HG03521 (cell line): Measurements from ENCODE around the gene GJC2.
"Not testable (repeated sequence)": the region's sequence is repeated elsewhere in the genome, so short reads cannot be mapped to it uniquely, and the experiment has no call there.

Experiments
- ATAC-seq: cut with Tn5 transposase; IDR thresholded peaks from one replicate; pipeline ENCODE4 v1.9.1; 2021; ENCODE audit warnings: mild to moderate bottlenecking, moderate library complexity; ENCODE audit not compliant: unreplicated experiment

The GJC2 gene

DNA sequence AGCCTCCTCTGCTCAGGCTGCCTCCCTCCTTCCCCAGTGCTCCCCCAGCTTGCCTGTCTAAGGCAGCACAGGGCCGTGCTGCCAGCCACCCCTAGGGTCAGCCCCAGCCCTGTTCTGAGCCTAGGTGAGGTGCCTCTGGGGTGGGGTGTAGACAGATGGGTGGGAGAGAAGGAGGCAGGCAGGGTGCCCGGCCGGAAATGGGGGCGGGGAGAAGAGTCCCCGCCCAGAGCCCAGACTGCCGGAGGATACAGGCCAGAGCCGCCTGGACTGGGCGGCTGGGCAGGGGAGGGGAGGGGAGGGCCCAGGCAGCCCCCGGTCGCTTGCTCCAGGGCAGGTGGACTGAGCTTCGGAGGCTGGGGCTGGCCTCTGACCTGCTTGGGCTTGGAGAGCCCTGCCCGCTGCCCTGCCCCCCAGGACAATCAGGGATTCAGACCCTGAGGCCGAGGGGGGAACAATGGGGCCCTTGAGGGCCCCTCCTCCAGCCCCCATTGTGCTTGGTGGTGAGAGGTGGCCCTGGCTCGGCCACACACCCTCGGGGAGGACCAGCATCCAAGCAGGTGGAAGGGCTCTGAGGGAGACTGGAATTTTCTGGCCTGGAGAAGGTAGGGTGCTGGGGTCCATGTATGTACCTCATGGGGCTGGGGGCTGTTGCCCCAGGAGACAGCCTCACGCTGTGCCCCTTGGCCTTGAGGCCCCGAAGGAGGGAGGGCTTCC lies at the start of gene GJC2:
TSS of gene GJC2 (plus strand) at position 525 of the 714 bp plus-strand sequence. CDS start 7,829 bp downstream, outside the sequence.
- no peak for ATAC-seq

DNA sequence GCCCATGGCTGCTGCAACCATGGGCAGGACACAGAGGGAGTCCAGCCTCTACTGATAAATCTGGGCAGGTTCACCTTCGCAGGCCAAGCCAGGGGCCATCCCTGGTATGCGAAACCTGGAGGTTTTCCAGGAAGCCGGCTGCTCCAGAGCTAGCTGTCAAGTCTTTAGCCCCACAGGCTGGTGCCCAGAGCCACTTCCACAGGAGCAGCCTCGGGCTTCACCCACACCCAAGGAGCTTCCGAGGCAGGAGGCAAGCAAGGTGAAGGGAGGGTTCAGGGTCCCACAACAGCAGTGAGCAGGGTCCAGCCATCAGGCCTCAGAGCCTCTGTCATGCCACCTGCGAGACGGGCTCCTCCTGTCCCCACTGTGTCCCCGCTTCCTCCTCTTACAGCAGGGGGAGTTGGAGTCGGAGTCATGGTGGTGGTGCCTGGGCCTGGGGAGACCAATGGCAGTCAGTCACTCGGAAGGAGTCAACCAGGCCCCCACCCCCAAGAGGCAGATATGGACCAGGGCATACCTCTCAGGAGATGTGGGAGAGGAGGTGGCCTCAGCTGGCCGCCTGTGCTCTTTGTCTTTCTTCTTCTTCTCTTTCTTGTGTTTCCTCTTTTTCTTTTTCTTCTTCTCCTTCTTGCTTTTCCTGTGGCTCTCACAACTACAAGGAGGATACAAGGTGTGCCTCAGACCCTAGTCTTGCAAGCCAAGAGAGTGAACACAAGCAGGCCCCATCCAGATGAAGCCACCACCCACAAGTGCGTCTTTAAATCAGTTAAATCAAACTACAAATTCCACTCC lies 48.7 kb upstream of the GJC2 start:
- ATAC-seq, result no peak

- ATAC-seq, result no peak
Observed at GRCh38 chr1:228101614-228101993, 48.1 kb upstream of the GJC2 start.

DNA sequence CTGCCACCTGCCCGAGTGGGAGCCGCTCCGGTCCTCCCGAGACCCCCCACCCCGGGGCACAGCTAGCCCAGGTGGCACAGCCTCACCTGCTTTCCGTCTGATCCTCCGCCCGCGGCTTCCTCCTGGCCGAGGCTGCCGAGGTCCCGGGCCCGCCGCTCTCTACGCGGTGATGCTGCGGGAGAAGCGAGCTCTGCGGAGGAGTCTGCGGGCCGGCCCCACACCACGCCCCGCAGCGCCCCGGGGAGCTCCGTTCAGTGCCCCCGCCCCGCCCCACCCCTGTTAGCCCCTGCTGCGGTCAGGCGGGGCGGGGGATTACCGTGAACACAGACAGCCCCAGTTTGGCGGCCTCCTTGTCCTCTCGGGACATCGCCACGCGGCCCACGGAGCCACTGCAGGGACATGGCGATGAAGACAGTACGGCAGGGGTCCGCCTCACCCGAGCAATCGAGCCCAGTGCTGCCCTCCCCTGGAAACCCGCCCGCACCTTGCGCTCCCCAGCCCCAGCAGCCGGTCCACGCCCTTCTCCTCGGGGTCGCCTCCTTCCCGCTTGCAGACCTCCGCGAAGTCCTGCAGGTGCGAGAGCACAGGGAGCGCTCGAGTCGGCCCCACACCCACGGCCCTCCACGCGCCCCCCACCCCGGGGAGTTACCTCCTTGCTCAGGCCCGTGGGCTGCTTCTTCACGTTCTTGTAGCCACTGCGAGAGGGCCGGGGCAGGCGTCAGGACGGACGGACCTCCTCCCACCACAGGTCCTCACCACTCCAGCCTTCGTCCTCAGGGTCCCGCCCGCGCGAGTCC lies 47.5 kb upstream of the GJC2 start:
- ATAC-seq, result peak; percentile 23

DNA sequence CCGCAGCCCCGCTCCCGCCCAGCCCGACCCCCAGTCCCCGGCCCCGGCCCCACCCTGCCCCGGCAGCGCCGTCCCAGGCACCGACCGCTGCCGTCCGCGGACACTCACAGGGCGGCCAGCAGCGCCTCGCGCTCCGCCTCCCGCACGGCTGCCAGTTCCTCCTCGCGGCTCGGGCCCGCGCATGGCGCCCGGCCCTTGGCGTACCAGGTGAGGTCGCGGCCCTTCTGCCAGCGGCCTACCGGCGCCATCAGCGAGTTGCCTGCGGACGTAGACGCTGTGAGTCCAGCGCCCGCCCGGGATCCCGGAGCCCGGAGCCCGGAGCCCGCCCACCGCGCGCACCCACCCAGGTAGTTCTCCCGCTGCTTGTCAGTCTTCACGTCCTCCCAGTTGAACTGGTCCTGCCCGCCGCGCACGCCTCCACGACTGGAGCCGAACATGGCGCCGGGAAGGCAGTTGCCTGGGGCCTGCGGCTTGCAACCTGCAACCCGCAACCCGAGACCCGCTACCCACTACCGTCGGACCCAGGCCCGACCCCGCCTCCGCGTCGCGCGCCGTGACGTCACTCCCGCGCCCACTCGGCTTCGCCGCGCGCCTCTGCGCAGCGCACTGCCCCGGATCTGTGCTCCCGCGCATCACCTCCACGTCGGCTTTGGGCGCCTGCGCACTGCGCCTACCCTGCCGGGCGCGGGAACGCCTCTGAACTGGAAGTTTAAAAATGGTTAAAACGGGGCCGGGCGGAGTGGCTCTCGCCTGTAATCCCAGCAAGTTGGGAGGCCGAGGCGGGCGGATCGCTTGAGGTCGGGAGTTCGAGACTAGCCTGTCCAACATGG lies 46.7 kb upstream of the GJC2 start, which contains the start of gene C1orf35:
TSS of gene C1orf35 (minus strand) at position 535 of the 830 bp plus-strand sequence. CDS start at position 437, 98 bp downstream.
- ATAC-seq, result peak; percentile 77

DNA sequence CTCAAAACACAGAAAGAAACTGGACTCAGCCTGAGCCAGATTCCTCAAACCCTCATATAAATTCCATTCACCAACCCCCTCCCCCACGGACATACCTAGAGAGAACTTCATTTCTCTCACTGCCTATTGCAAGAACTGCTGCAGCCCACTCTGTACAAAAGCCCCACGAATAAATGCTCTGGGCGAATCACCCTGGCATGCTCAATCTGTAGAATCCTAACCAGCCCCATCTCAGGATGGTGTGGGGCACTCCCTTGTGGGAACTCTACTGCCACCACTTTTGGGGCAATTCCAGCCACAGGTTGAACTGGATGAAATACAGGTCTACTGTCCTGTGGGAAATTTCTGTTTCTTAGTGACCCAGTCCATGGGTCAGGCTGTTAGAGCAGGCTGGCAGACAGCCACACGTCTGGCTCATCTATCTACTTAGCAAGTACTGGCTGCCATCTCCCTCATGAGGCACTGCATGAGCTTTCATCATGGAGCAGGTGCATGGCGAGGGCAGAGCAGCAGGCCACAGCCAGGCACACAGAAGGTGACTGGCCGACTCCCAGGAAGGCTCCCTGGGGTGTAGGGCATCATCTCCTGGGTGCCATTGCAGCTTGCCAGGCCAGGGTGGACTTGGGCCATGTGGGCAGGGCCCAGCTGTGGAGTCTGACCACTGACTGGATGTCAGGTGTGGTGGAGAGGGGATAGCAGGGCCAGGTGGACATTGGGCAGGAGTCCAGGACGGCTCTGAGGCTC lies 45.0 kb upstream of the GJC2 start:
- no peak for ATAC-seq

DNA sequence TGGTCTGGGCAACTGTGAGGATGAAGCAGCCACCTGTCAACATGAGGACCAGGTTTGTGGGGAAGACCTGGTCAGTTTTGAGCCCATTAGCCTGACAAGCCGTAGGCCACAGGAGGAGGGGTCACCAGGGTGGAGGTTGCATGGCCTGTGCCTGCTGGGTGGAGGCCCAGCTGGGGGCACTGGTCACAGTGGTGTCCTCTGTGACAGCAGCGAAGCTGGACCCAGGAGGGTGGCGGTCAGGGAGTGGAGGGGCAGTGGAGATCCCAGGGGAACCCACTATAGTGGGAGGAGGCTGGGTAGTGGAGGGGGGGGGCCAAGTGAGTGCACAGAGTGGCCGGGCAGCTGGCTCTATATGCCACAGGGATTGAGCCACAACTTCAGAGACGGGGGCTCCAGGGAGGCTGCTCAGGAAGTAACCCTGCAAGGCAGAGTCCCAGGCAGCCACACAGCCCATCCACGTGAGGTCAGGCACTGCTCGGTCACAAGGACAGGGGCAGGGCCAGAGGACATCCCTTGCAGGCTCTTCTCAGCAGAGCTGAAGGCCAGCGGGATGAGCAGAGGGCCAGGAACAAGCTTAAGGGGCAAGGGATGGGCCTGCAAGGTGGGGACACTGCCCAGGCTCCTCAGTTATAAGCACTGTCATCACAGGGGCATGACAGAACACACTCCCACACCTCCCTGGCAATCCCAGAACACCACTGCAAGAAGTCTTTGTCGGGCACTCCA lies 44.3 kb upstream of the GJC2 start:
- no peak for ATAC-seq

DNA sequence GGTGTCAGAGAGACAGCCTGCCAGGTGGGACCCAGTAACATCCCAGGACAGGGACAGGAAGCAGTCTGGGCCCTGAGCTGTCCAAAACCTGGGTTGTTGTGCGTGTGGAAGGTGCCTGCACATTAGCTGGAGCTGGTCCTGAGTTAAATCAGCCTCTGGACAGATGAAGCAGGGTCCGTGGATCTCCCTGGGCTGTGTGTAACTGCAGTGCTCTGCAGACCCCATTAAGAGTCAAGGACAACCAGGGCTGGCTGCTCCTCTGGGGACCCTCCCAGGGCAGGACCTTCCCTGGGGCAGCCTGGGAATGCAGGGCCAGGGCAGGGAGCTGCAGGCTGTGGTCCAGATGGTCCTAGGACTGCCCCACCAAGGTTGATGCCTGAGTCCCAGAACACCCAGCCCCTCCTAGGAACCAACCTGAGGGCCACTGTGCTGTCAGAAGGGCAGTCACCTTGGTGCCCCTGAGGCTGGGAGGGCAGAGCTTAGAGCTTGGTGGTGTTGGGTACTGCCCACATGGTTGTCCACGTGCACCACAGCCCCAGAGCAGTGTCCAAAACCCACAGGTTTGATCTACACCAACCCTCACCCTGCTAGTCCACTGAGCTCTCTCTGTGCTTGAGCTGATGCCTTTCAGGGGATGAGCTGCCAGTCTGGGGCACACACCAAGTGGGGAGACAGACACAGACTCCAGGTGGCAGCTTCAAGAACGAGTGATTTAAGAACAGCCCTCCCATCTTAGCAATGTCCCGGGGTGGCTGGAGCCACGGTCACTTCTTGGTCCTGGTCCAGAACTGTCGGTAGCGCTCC lies 43.5 kb upstream of the GJC2 start:
- ATAC-seq, result no peak

- ATAC-seq, result no peak
Observed at GRCh38 chr1:228106800-228107054, 43.0 kb upstream of the GJC2 start.

DNA sequence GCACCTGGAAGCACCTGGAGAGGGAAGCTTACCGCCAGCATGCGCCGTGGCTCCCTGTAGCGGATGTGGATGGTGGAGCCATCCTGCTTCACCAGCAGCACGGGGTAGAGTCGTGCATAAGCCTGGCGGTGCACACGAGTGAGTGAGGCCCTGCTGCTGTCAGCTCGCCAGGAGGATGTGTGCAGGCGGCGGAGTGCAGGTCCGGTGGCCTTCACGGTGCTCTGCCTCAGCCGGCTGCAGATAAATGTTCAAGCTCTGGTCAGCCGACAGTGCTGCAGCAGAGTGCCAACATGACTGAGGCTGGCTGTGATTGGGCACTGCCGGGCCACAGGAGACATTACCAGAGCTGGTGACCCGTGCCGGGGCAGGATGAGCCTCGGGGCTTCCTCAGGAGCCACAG lies 42.1 kb upstream of the GJC2 start:
- ATAC-seq, result no peak

DNA sequence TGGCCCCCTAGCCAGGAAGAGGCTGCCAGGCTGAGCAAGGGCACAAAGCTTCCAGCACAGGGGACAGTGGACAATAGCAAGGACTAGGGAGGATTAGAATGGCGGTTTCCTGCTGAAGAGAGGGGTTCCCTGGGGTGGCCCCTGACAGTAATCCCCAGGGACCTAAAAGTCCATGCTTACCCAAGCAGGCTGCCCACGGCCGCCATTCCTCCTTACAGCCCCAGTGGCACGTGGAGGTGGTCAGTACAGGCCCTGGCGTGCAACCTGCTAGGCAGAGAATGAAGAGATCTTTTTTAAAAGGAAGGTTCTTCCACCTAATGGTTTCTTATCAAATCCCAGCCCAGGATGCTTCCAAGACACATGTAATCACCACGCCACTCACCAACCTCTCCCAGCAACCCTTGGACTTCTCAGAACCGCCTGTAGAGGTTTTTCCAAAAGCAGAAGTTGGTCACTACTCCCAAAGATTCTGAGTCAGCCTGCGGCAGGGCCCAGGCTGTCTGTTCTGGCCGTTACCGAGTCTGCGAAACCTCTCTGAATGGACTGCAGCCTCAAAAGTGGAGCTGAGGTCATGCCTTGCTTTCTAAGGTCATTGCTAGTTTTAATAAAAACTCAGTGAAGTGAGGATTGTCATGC lies 41.6 kb upstream of the GJC2 start:
- no peak for ATAC-seq

DNA sequence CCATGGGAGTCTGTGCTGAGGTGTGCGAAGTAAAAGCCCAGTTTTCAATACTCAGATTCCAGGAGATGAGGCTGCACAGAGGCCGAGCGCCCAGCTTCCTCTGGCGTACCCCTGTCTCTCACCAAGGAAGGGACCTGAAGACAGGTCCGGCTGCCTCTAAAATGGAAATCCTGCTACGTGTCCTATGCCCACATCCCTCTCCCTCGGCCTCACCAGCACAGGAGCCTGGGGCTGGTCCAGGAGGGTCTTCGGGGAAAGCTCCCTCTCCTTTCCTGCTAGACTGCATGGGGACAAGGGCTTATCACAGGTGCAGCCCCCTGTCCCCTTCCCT lies 41.0 kb upstream of the GJC2 start:
- ATAC-seq, result no peak

- peak; percentile 89 for ATAC-seq
Observed at GRCh38 chr1:228109073-228109961, 40.4 kb upstream of the GJC2 start, which contains the start of gene MRPL55. Gene MRPL55, minus strand, starts transcription at chr1:228109299. Its CDS starts 1,039 bp downstream, at chr1:228108260.

DNA sequence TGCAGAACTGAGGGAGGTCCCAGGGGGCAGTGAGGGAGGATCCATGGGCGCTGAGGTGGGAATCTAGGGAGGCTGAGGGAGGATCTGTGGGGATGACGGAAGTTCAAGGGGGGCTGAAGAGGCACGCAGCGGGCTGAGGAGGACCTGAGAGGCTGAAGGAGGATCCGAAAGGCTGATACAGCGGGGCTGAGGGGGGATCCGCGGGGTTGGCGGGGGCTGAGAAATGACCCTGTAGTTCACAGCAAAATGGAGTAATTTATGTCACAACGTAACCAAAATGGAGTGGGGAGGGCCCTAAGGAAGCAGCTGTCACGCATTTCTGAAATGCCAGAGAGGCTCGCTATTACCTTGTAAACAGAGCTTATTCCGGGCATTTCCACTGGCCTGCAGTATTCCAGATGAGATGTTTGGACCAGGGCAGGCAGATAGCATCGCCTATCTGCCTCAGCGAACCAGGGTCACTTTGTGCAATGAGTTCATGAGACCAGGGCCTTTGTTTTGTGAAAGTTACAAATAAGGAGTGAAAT lies 39.7 kb upstream of the GJC2 start:
- ATAC-seq, result no peak

- ATAC-seq, result no peak
Observed at GRCh38 chr1:228110556-228110955, 39.2 kb upstream of the GJC2 start.

DNA sequence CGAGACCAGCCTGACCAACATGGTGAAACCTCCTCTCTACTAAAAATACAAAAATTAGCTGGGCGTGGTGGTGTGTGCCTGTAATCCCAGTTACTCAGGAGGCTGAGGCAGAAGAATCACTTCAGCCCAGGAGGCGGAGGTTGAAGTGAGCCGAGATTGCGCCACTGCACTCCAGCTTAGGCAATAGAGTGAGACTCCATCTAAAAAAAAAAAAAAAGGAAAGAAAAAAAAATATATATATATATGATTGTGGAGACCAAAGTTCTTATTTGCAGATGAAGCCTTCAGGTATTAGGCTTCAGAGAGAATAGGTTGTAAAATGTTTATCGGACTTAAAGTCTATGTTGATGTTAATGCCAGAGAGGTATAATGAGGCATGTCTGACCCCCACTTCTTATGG lies 38.4 kb upstream of the GJC2 start:
- ATAC-seq, result not testable (repeated sequence)

DNA sequence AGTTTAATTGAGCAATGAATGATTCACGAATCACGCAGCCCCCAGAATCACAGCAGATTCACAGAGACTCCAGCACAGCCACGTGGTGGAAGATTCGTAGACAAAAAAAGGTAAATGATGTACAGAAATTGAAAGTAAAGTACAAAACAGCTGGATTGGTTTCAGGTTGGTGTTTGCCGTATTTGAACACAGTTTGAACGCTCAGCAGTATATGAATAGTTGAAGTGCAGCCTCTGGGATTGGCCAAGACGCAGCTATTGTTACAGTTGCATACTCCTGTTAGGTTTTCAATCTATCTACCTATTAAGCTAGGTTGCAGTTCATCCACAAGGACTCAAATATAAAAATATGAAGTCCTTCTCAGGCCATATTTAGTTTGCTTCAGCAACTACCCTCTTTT lies 37.6 kb upstream of the GJC2 start:
- no peak for ATAC-seq
